Stimulated activated CD4-positive, alpha-beta T cell treated with anti-CD3 and anti-CD28 coated beads, Interleukin-15, amount 100 ng/mL, for 48 hours (primary cell): ENCODE measurements around the gene TPRX2.
A peak's percentile ranks its signal among the peaks of the same experiment; 100 is the strongest.
"Not testable (repeated sequence)": the region's sequence is repeated elsewhere in the genome, so short reads cannot be mapped to it uniquely, and the experiment has no call there.

ENCODE experiments used
- DNase-seq, 2 donors: peaks; one replicate each; pipeline ENCODE4 v3.0.0-alpha.2; 2020; ENCODE audit warnings: low read depth in 2 of 2

Gene TPRX2

GRCh38 chr19:47858646-47859285, at the start of gene TPRX2:
Gene TPRX2 (plus strand): TSS chr19:47859235. CDS start chr19:47859247, 12 bp downstream.
- not testable (repeated sequence) for DNase-seq

- peak; percentile 64 to 81 for DNase-seq
Measured at GRCh38 chr19:47813304-47813994, 45.6 kb upstream of the TPRX2 start.

DNA sequence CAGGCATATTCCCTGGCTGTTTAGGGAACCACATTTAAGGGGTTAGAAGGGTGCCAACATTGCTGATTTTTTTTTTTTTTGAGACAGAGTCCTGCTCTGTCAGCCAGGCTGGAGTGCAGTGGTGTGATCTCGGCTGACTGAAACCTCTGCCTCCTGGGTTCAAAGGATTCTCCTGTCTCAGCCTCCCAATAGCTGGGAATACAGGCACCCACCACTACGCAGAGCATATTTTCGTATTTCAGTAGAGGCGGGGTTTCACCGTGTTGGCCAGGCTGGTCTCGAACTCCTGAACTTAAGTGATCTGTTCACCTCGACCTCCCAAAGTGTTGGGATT, 45.1 kb upstream of the TPRX2 start:
- no peak for DNase-seq

DNA sequence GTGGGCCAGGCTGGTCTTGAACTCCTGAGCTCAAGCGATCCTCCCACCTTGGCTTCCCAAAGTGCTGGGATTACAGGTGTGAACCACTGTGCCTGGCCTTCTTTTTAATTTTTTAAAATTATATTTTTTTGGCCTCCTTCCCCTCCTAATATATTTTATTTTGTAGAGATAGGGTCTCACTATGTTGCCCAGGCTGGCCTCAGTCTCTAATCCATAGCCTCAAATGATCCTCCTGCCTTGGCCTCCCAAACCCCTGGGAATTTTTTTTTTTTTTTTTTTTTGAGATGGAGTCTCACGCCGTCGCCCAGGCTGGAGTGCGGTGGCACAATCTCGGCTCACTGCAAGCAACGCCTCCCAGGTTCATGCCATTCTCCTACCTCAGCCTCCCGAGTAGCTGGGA, 42.8 kb upstream of the TPRX2 start:
- not testable (repeated sequence) for DNase-seq

- not testable (repeated sequence) for DNase-seq
Measured at GRCh38 chr19:47818221-47818620, 40.8 kb upstream of the TPRX2 start.

DNA sequence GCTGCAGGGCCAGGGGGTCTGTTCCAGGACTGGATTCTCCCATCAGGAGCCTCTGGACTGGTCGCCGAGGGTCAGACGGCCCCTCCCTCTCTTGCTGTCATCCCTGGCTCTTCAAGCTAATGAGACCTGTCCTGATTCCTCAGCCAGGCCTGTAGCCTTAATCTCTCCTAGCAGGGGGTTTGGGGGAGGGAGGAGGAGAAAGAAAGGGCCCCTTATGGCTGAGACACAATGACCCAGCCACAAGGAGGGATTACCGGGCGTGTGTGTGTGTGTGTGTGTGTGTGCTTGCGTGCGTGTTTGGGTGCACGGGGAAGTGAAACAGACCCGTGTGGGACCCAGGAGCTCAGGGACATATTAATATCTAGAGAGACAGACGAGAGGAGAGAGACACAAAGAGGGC, 39.2 kb upstream of the TPRX2 start:
- no peak for DNase-seq

DNA sequence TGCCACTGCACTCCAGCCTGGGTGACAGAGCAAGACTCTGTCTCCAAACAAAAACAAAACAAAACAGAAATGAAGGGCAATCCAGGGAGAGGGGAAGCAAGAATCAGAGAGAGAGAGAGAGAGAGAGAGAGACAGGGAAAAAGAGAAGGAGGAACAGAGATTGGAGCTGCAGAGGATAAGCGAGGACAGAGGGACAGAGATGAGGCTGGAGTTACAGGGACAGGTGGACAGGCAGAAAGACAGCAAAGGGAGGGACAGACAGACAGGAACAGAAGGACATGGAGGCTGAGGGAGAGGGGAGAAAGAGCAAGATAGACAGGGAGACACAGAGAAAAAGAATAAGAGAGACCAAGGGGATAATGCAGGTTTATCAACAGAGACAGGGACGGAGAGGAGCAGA, 38.6 kb upstream of the TPRX2 start:
- DNase-seq, result no peak

GRCh38 chr19:47821460-47822020, 37.5 kb upstream of the TPRX2 start, which contains the start of gene CRX:
Gene CRX (plus strand): TSS chr19:47821937. CDS start chr19:47834444, 12,507 bp downstream.
- DNase-seq, result no peak

- DNase-seq, result no peak
Measured at GRCh38 chr19:47824396-47824795, 34.6 kb upstream of the TPRX2 start.

- no peak for DNase-seq
Measured at GRCh38 chr19:47826800-47827199, 32.2 kb upstream of the TPRX2 start.

DNA sequence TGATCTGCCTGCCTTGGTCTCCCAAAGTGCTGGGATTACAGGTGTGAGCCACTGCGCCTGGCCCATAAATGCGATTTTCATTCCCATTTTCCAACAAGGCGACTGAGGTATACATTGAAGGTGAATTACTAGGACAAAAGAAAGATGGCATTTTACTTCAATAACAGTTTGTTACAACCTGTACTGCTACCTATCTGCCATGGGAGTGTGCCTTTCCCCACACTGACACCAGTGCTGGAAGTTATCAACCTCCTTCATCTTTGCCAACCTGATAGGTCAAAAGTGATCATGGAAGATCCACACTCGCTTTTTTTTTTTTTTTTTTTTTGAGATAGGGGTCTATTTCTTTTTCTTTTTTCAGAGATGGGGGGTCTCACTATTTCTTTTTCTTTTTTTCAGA, 26.3 kb upstream of the TPRX2 start:
- DNase-seq, result no peak

- no peak for DNase-seq
Measured at GRCh38 chr19:47836038-47836437, 23.0 kb upstream of the TPRX2 start.

DNA sequence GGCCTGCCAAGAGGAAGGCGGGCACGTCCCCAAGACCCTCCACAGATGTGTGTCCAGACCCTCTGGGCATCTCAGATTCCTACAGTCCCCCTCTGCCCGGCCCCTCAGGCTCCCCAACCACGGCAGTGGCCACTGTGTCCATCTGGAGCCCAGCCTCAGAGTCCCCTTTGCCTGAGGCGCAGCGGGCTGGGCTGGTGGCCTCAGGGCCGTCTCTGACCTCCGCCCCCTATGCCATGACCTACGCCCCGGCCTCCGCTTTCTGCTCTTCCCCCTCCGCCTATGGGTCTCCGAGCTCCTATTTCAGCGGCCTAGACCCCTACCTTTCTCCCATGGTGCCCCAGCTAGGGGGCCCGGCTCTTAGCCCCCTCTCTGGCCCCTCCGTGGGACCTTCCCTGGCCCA, 19.6 kb upstream of the TPRX2 start:
- DNase-seq, result no peak

- no peak for DNase-seq
Measured at GRCh38 chr19:47839913-47840312, 19.1 kb upstream of the TPRX2 start.

DNA sequence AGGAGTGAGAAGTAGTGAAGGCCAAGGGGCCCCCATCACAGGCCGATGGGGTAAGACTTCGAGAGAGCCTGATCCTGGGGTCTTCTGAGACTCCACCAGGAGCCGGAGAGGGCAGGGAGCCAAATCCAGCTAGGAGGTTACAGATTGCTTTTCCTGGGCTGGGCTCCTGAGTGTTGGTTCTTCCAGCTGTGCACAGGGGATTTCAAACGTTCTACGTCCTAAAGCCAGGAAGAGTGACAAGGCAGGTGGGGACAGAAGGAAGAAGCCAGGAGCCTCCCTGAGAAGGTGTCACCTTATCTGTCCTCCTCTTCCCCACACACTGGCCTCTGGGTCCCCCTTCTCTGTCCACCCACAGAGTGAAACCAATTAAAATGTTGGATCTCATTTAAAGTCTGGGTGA, 16.1 kb upstream of the TPRX2 start:
- DNase-seq, result no peak

DNA sequence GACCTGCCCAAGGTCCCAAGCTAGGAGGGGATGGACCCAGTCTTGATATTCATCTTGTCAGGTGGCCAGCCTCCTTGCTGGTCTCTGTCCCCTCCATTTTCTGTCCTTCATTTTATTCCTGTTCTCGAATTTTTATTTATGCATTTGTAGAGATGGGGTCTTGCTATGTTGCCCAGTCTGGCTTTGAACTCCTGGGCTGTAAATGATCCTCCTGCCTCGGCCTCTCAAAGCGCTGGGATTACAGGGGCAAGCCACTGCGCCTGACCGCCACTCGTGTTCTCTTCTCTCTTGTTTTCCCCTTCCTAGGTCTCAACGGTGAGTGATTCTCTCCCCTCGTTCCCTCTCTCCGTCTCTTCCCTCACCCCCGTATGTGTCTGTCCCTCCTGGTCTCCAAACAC, 10.6 kb upstream of the TPRX2 start:
- no peak for DNase-seq

DNA sequence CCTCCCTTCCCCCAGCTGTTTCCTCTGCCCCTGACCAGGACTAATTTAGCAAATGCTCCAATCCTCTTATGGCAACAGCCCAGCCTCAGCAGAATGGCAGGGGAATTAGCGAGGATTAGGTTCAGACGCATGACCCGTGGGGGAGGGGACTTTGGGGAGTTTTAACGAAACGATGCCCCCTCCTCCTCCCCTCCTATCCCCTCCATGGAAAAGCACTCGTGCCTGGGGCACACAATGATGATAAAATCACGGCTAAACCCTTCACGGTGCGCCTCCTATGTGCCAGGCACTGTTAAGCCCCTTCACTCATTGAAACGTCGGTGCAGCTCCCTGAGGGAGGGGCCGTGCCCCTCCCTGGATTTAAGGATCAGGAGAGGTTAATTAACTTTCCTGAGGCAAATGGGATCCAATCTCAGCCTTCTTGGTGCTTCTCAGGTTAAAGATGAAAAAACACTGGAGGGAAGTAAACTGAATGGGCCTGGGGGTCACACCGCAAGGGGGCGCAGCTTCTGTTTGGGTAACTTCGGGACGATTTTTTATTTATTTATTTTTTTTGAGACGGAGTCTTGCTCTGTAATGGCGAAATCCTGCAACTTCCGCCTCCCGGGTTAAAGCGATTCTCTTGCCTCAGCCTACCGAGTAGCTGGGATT, 10.1 kb upstream of the TPRX2 start:
- peak; percentile 11 to 31 for DNase-seq

DNA sequence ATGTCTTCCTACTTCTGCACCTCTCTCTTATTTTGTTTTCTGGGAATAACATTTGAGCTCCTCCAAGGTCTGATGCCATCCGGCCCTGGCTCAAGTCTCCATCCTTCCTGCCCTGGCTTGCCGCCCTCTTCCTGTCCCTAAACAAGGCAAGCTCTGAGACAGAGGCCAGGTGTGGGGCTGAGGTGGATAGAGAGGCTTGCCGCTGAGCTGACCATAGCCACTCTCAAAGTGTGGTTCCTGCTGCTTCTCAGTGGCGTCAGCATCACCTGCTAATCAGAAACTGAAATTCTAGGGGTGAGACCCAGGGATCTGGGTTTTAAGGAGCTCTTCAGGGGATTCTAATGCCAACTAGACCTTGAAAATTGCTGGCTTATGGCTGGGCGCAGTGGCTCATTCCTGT, 6.0 kb upstream of the TPRX2 start:
- no peak for DNase-seq

DNA sequence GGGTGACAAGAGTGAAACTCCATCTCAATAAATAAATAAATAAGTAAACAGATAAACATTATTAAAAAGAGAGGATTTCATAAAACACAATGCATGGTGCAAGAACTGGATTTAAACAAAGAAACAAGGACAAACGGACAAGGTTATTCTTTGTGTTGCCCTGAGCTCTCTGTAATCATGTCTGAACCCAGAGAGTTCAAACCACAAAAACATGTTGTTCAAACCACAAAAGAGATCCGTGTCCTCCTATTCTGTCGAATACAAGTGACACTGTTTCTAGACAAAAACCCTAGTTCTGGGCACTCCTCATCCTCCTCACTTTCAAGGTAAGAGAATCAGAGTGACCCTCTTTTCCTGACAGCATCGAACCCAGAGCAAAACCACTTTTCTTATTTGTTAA, 4.6 kb upstream of the TPRX2 start:
- DNase-seq, result no peak

- DNase-seq, result not testable (repeated sequence)
Measured at GRCh38 chr19:47858231-47858630, 804 bp upstream of the TPRX2 start.

DNA sequence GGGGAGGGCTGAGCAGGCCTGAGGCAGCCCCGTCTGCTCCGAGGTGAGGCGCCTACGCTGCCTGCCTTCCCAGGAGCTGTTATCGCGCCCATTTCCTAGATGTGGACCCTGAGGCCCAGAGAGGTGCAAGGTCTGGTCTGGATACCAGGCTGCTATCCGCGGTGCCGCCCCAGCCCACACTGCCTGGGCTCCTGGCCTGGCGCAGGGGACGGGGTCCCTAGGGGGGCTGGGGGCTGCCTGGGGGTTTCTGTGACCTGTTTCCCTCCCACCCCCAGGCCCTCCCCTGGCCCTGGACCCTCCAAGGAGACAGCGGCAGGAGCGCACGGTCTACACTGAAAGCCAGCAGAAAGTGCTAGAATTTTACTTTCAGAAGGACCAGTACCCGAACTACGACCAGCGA, 803 bp downstream of the TPRX2 start:
- DNase-seq, result not testable (repeated sequence)

GRCh38 chr19:47860602-47861297, 1.7 kb downstream of the TPRX2 start:
- no peak for DNase-seq
